Activated CD4-positive, alpha-beta memory T cell treated with anti-CD3 and anti-CD28 coated beads for 36 hours (primary cell): ENCODE results near the gene GUCY1A2. TPM values are rescaled to one million over a fixed set of nuclear protein-coding genes. Genes with fewer than 3 reads are reported as not detected.
"Not testable (repeated sequence)": the region's sequence is repeated elsewhere in the genome, so short reads cannot be mapped to it uniquely, and the experiment has no call there.

ENCODE experiments used
- CTCF ChIA-PET: fragments of 350-600 bp; sonication (Branson Sonifier 250); formaldehyde crosslinking; loops from one replicate; lab custom pipeline; 2021; ENCODE audit warnings: antibody characterized with exemption, inconsistent platforms; lab: Charles Lee
- POLR2A ChIA-PET: fragments of 350-600 bp; sonication (Branson Sonifier 250); formaldehyde crosslinking; loops from one replicate; lab custom pipeline; 2021; ENCODE audit warnings: antibody characterized with exemption; lab: Charles Lee
- DNase-seq: peaks from one replicate; pipeline ENCODE4 v3.0.0-alpha.2; 2020
- H3K27ac Mint-ChIP-seq: one replicate; pipeline ENCODE4 v1.8.0; 2021; ENCODE audit warnings: mixed read lengths
- H3K27me3 Mint-ChIP-seq: one replicate; pipeline ENCODE4 v1.8.0; 2021; ENCODE audit warnings: mixed read lengths
- H3K36me3 Mint-ChIP-seq: one replicate; pipeline ENCODE4 v1.8.0; 2021; ENCODE audit warnings: mixed read lengths
- H3K4me1 Mint-ChIP-seq: one replicate; pipeline ENCODE4 v1.8.0; 2021; ENCODE audit warnings: low read depth, mixed read lengths
- H3K4me3 Mint-ChIP-seq: one replicate; pipeline ENCODE4 v1.8.0; 2021; ENCODE audit warnings: mild to moderate bottlenecking, mixed read lengths
- H3K9me3 Mint-ChIP-seq: one replicate; pipeline ENCODE4 v1.8.0; 2021; ENCODE audit warnings: mixed read lengths
- intact Hi-C: fragments of 100-400 bp; cut with micrococcal nuclease; formaldehyde crosslinking; loops from one replicate; pipeline ENCODE4 v1.15.1; 2023
- total RNA-seq, 2 experiments: library from RNA; stranded (reverse); gene quantifications; one replicate each; pipeline ENCODE4 v1.2.3, GENCODE V29; 2021

Gene GUCY1A2, protein sequence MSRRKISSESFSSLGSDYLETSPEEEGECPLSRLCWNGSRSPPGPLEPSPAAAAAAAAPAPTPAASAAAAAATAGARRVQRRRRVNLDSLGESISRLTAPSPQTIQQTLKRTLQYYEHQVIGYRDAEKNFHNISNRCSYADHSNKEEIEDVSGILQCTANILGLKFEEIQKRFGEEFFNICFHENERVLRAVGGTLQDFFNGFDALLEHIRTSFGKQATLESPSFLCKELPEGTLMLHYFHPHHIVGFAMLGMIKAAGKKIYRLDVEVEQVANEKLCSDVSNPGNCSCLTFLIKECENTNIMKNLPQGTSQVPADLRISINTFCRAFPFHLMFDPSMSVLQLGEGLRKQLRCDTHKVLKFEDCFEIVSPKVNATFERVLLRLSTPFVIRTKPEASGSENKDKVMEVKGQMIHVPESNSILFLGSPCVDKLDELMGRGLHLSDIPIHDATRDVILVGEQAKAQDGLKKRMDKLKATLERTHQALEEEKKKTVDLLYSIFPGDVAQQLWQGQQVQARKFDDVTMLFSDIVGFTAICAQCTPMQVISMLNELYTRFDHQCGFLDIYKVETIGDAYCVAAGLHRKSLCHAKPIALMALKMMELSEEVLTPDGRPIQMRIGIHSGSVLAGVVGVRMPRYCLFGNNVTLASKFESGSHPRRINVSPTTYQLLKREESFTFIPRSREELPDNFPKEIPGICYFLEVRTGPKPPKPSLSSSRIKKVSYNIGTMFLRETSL
- not detected for total RNA-seq

DNA sequence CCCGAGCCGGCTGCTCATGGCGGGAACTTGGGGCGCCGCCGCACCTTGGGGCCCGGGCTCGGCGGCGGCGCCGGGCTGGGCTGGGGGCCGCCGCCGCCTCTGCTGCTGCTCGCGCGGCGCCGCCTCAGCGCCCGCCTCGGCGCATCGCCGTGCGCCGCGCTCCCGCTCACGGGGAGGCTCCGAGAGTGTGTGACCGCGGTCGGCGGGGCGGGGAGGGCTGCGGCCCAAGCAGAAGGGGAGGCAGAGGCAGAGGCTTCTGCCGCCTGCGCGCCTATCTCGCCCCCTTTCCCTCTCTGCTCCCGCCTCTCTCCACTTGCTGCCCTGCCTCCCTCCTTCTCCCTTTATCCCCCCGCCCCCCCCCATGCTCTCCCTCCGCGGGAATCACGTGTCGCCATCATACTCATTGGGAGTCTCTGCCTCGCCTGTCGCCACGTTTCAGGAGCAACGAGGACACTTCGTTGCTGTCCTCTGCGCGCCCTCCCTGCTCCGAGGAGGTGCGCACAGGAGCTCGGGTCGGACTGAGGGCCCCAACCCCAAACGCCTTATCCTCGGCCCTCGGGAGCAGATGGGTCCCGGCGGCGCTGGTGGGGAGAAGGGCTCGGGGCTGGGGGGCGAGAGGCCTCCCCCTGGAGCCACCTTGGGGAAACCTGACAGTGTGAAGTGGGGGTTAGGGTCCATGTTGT lies at the start of gene GUCY1A2:
GUCY1A2 (minus strand) TSS at position 258 of the 683 bp plus-strand sequence. CDS start 421 bp downstream, outside the sequence.
- ChIA-PET CTCF (no interaction called here), POLR2A (no interaction called here)
- peaks cover 5% of the 10 kb centered on the region for H3K4me1 Mint-ChIP-seq
- H3K9me3 Mint-ChIP-seq = no peaks in the 10 kb centered on the region
- no peak within 1 kb of the TSS for H3K4me3 Mint-ChIP-seq
- no peaks in the 10 kb centered on the region for H3K36me3 Mint-ChIP-seq
- no peak within 1 kb of the TSS for H3K27ac Mint-ChIP-seq
- H3K27me3 Mint-ChIP-seq = peaks cover 34% of the 10 kb centered on the region
- DNase-seq = no peak
- intact Hi-C loops = no loop called here

DNA sequence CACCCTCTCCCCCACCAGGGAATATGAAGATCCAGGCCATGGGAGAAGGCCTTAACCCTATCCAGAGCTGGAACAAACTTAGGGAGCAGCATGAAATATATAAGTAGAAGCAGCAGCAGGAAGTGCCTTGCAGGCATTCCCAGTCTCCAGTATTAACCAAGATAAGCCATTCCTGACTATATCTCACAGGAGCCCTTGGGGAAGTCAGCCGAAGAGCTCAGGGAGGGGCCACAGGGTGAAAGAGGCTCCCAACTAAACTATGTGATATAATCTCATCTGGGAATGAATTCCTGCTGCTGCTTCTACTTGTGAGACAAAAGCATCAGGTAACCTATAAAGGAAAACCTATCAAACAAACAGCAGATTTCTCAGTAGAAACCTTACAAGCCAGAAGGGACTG lies 36.1 kb upstream of the GUCY1A2 start:
- Mint-ChIP-seq H3K4me1 (no peaks in the 10 kb centered on the region), H3K4me3 (no peak overlapping the region), H3K27me3 (no peaks in the 10 kb centered on the region), H3K27ac (no peak overlapping the region), H3K9me3 (peaks cover 47% of the 10 kb centered on the region), H3K36me3 (peaks cover 6% of the 10 kb centered on the region)
- no peak for DNase-seq
- intact Hi-C loops = no loop called here
- ChIA-PET POLR2A (no interaction called here), CTCF (no interaction called here)

DNA sequence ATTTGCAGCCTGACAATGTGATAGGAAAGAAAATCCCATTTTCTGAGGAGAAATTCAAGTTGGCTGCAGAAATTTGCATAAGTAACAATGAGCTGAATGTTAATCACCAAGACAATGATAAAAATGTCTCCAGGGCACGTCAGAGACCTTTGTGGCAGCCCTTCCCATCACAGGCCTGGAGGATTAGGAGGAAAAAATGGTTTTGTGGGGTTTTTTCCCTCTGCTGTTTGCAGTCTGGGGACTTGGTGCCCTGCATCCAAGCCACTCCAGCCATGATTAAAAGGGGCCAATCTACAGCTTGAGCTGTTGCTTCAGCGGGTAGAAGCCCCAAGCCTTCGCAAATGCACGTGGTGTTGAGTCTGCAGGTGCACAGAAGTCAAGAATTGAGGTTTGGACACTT lies 33.1 kb upstream of the GUCY1A2 start:
- CTCF ChIA-PET, POLR2A ChIA-PET, H3K27ac Mint-ChIP-seq, H3K4me3 Mint-ChIP-seq, H3K36me3 Mint-ChIP-seq, H3K27me3 Mint-ChIP-seq, DNase-seq, H3K4me1 Mint-ChIP-seq, intact Hi-C loops: not testable (repeated sequence)
- H3K9me3 Mint-ChIP-seq = peaks cover 44% of the 10 kb centered on the region

DNA sequence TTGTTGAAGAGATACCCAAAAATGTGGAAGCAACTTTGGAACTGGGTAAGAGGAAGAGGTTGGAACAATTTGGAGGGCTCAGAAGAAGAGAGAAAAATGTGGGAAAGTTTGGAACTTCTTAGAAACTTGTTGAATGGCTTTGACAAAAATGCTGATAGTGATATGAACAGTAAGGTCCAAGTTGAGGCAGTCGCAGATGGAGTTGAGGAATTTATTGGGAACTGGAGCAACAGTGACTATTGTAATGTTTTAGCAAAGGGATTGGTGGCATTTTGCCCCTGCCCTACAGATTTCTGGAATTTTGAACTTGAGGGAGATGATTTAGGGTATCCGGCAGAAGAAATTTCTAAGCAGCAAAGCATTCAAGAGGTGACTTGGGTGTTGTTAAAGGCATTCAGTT lies 32.6 kb upstream of the GUCY1A2 start:
- intact Hi-C loops = not testable (repeated sequence)

DNA sequence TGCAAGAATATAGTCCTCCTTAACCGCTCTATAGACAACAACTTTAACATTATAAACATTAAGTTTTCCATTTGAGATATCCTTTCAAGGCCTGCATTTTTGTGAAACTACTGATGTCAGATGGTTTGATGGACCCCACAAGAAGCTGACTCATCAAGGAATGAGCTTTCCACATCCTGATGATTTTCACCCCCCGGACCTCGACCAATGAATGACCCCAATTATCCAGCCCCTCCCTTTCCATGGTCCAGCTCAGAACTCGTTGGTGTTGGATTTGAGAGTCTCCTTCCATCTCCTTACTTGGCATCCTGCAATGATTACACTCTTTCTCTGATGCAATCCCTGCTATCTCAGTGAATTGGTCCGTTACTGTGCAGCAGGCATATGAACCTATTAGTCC lies 31.8 kb upstream of the GUCY1A2 start:
- H3K4me1 Mint-ChIP-seq = no peaks in the 10 kb centered on the region
- H3K4me3 Mint-ChIP-seq = no peak overlapping the region
- H3K27me3 Mint-ChIP-seq = no peaks in the 10 kb centered on the region
- ChIA-PET POLR2A (no interaction called here), CTCF (no interaction called here)
- no peak overlapping the region for H3K27ac Mint-ChIP-seq
- peaks cover 6% of the 10 kb centered on the region for H3K36me3 Mint-ChIP-seq
- DNase-seq = no peak
- intact Hi-C loops = no loop called here
- peaks cover 42% of the 10 kb centered on the region for H3K9me3 Mint-ChIP-seq

More for the DNA sequence above, 32.6 kb upstream of the GUCY1A2 start:
- H3K4me1 Mint-ChIP-seq, H3K27ac Mint-ChIP-seq, H3K4me3 Mint-ChIP-seq, POLR2A ChIA-PET, H3K36me3 Mint-ChIP-seq, DNase-seq, CTCF ChIA-PET, H3K27me3 Mint-ChIP-seq: not testable (repeated sequence)
- peaks cover 42% of the 10 kb centered on the region for H3K9me3 Mint-ChIP-seq

DNA sequence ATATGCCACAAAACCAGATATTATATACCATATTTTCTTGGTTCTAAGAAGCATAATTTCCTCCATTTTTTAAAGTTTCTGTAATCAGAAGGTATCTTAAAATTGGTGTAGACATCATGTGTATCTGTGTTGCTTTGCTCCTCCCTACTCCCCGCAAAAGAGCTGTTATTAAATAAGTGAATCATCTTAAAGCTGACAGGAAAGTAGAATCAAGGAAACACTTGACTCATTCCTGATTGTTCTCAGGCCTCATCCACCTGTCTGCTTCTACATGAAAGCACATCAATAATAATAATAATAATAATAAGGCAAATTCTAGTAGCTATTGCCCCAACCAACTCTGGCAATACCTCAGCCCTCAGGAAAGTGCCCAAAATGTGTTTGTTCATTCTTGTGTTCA lies 26.2 kb upstream of the GUCY1A2 start:
- intact Hi-C loops = no loop called here
- no peaks in the 10 kb centered on the region for H3K4me1 Mint-ChIP-seq
- POLR2A ChIA-PET = no interaction called here
- H3K27ac Mint-ChIP-seq = no peak overlapping the region
- H3K4me3 Mint-ChIP-seq = no peak overlapping the region
- no peak for DNase-seq
- peaks cover 10% of the 10 kb centered on the region for H3K9me3 Mint-ChIP-seq
- H3K36me3 Mint-ChIP-seq = no peaks in the 10 kb centered on the region
- CTCF ChIA-PET = no interaction called here
- no peaks in the 10 kb centered on the region for H3K27me3 Mint-ChIP-seq

DNA sequence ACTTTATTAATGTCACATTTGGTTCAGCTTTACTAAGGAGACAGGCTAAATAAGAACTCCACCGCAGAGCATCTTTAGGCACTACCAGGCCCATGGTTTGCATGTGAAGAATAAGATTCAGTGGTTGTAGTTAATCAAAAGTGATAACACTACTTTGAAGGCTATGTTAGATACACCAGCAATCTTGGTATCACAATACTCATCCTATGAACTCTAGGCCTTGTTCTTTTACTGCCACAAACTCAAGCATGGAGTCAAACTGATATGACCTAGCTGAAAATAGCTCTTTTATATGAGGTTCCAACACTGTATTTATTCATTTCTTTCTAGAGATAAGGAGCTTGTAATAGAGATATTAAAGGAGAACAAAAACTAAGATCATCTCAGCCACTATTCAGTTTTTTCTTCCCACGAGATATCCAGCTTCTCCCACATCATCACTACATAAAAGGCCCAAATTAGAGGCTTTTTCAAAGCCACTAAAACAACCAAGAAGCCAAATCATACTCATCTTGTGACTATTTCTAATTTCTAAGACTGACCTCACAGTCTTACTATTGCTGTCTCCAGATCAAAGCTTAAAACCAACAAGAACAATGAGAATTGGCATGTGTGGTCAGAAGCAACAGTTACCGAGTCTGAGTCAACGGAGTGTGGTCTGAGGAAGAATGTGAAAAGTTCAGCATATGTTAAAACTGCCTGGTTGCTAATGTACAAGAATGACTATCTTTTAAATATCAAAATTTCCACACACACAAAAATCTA lies 25.1 kb upstream of the GUCY1A2 start:
- intact Hi-C loops = no loop called here
- no peak for DNase-seq
- Mint-ChIP-seq H3K4me1 (no peaks in the 10 kb centered on the region), H3K9me3 (peaks cover 6% of the 10 kb centered on the region), H3K36me3 (no peaks in the 10 kb centered on the region), H3K27me3 (no peaks in the 10 kb centered on the region), H3K27ac (no peak overlapping the region), H3K4me3 (no peak overlapping the region)
- ChIA-PET CTCF (no interaction called here), POLR2A (no interaction called here)

DNA sequence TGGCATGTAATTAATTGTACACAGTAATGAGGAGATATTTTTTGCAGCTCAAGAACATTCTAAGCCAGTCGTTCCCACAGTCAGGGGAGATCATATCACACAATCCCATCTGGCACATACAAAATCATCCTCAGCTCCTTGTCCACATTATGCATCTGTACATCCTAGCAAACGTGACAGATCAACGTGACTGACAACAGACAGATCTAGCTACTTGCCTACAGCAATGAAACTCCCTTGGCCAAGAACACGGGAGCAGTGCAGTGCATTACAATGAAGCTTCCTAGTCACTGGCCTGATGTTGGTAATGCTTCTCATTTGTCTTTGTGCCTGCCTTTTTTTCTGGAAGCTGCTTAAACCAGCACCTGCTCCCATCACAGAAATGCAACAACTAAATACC lies 24.5 kb upstream of the GUCY1A2 start:
- no peak overlapping the region for H3K27ac Mint-ChIP-seq
- H3K27me3 Mint-ChIP-seq = no peaks in the 10 kb centered on the region
- intact Hi-C loops = no loop called here
- ChIA-PET CTCF (no interaction called here), POLR2A (no interaction called here)
- H3K4me3 Mint-ChIP-seq = no peak overlapping the region
- no peaks in the 10 kb centered on the region for H3K36me3 Mint-ChIP-seq
- H3K9me3 Mint-ChIP-seq = peaks cover 3% of the 10 kb centered on the region
- DNase-seq = no peak
- H3K4me1 Mint-ChIP-seq = no peaks in the 10 kb centered on the region

DNA sequence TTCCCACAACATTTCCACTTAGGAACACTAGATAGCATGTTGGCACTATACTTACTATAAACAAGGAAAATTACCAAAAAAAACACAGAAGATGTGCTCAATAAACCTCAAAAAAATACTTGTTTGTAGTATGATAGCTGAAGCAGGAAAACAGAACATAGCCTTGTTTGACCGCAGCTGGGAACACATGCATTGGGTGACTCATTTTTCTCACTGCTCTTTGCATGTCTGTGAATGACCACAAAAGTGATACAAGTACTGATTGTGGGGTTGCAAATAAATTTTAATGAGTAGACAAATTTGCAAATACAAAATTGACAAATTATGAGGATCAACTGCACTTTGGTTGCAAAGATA lies 22.8 kb upstream of the GUCY1A2 start:
- H3K27me3 Mint-ChIP-seq = no peaks in the 10 kb centered on the region
- no peak for DNase-seq
- ChIA-PET CTCF (no interaction called here), POLR2A (no interaction called here)
- H3K27ac Mint-ChIP-seq = no peak overlapping the region
- intact Hi-C loops = no loop called here
- peaks cover 3% of the 10 kb centered on the region for H3K9me3 Mint-ChIP-seq
- H3K4me1 Mint-ChIP-seq = no peaks in the 10 kb centered on the region
- no peak overlapping the region for H3K4me3 Mint-ChIP-seq
- no peaks in the 10 kb centered on the region for H3K36me3 Mint-ChIP-seq

DNA sequence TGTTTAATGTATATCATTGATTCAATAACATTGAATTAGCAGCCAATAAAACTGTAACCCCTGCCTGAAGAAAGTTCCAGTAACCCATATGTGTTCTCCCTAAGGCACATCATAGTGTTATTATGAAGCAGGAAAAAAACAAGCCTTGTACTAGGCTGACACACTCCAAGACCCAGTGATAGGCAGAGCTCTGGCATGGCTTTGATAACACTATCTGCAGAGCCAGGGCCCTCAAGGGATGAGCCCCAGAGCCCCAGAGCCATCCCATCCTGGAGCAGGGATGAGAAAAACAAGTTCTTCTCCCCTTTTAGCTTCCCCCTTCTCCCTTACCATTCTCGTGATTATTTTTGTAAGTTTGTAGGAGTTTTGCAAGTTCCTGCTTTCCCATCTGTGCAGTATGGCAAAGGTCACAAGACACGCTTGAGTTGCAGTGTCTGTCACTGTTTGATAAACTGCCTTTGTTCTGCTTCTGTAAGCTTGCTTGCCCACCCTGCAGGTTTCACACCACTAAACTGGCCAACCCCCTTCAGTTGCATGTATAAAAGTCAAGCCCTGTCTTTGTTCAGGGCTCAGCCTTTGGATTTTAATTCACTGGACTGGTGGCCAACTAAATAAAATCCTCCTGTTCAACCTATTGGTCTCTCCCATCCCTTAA lies 22.3 kb upstream of the GUCY1A2 start:
- H3K27me3 Mint-ChIP-seq = no peaks in the 10 kb centered on the region
- ChIA-PET POLR2A (no interaction called here), CTCF (no interaction called here)
- H3K36me3 Mint-ChIP-seq = no peaks in the 10 kb centered on the region
- H3K4me3 Mint-ChIP-seq = no peak overlapping the region
- intact Hi-C loops = no loop called here
- DNase-seq = no peak
- no peak overlapping the region for H3K27ac Mint-ChIP-seq
- H3K9me3 Mint-ChIP-seq = peaks cover 3% of the 10 kb centered on the region
- H3K4me1 Mint-ChIP-seq = no peaks in the 10 kb centered on the region

DNA sequence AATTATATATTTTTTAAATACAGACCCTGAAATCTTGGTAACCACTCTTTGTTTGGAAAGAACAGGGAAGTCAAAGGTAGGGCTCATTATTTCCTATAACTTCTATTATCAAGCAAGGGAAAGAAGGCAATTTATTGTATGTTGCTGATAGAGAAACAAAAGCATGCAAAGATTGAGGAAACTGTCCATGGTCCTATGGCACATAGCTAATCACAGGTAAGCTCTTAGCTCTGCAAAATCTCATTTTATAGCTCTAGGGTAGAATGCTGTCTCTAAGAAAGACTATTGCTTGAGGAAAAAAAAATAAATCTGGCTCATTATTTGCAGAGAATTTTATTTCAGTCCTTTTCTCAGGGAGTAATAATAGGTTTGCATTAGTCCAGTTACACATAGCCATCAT lies 7.4 kb upstream of the GUCY1A2 start:
- intact Hi-C loops = no loop called here
- Mint-ChIP-seq H3K36me3 (no peaks in the 10 kb centered on the region), H3K4me3 (no peak overlapping the region), H3K4me1 (no peaks in the 10 kb centered on the region), H3K27ac (no peak overlapping the region), H3K9me3 (no peaks in the 10 kb centered on the region), H3K27me3 (peaks cover 5% of the 10 kb centered on the region)
- CTCF ChIA-PET = no interaction called here
- DNase-seq = no peak
- POLR2A ChIA-PET = no interaction called here
